LHCN-M2 (cell line): ENCODE results near the gene ERMARD. TPM values are rescaled to one million over a fixed set of nuclear protein-coding genes. Genes with fewer than 3 reads are reported as not detected.

Experiments used
- DNase-seq: peaks from one replicate; pipeline ENCODE4 v3.0.0-alpha.2; 2012; ENCODE audit warnings: low read depth
- polyA plus RNA-seq: library from polyadenylated mRNA; unstranded; fragments of >200 nt; gene quantifications from one replicate; pipeline ENCODE4 v1.2.1, GENCODE V29; 2012; ENCODE audit warnings: missing spikeins
- total RNA-seq: library from RNA; depleted of rRNA; stranded (reverse); fragments of >200 nt; gene quantifications from 2 replicates; pipeline ENCODE4 v1.2.3, GENCODE V29; 2014; rRNA removed

The ERMARD gene
- total RNA-seq = 15.2 and 27.6 TPM in 2 replicates
- 15.3 TPM for polyA plus RNA-seq

GRCh38 chr6:169751242-169752073, at the start of gene ERMARD, which contains the start of gene DYNLT2:
ERMARD (plus strand) TSS chr6:169751622; CDS start chr6:169751658, 36 bp downstream.
DYNLT2 (minus strand) TSS chr6:169751572; CDS start chr6:169751458, 114 bp downstream.
- peak; percentile 92 for DNase-seq

GRCh38 chr6:169701954-169702839, 49.2 kb upstream of the ERMARD start, which contains the start of the genes C6orf120 and WDR27:
C6orf120 (plus strand) TSS chr6:169702126; CDS start chr6:169702460, 334 bp downstream.
WDR27 (minus strand) TSS chr6:169702029; CDS start chr6:169689005, 13,024 bp downstream.
- DNase-seq = peak; percentile 95

- no peak for DNase-seq
Observed at GRCh38 chr6:169702840-169703246, 48.6 kb upstream of the ERMARD start.

- no peak for DNase-seq
Observed at GRCh38 chr6:169707772-169708171, 43.6 kb upstream of the ERMARD start.

- DNase-seq = no peak
Observed at GRCh38 chr6:169709293-169709692, 42.1 kb upstream of the ERMARD start.

GRCh38 chr6:169710009-169710408, 41.4 kb upstream of the ERMARD start:
- DNase-seq = no peak

GRCh38 chr6:169714178-169714577, 37.2 kb upstream of the ERMARD start:
- DNase-seq = peak; percentile 37

- no peak for DNase-seq
Observed at GRCh38 chr6:169714595-169714994, 36.8 kb upstream of the ERMARD start.

- no peak for DNase-seq
Observed at GRCh38 chr6:169719117-169719516, 32.3 kb upstream of the ERMARD start.

GRCh38 chr6:169720207-169720855, 31.1 kb upstream of the ERMARD start:
- DNase-seq = no peak

GRCh38 chr6:169722362-169723199, 28.8 kb upstream of the ERMARD start:
- peak; percentile 45 for DNase-seq

GRCh38 chr6:169723200-169723909, 28.1 kb upstream of the ERMARD start:
- peak; percentile 49 for DNase-seq

- DNase-seq = peak; percentile 20
Observed at GRCh38 chr6:169723991-169724493, 27.4 kb upstream of the ERMARD start.

GRCh38 chr6:169724494-169725124, 26.8 kb upstream of the ERMARD start, which contains the start of gene PHF10:
PHF10 (minus strand) TSS chr6:169724500; CDS start chr6:169723931, 569 bp downstream.
- peak; percentile 15 for DNase-seq

- DNase-seq = peak; percentile 68
Observed at GRCh38 chr6:169725125-169726048, 26.0 kb upstream of the ERMARD start.

GRCh38 chr6:169726049-169726400, 25.4 kb upstream of the ERMARD start:
- no peak for DNase-seq

- DNase-seq = no peak
Observed at GRCh38 chr6:169726963-169727362, 24.5 kb upstream of the ERMARD start.

- DNase-seq = no peak
Observed at GRCh38 chr6:169729961-169730360, 21.5 kb upstream of the ERMARD start.
